Stomach (tissue), 4 donors: ENCODE measurements around the gene ZFP36.

Experiments used
- POLR2AphosphoS5 ChIP-seq, 3 donors: sonication (generic); formaldehyde crosslinking; IDR thresholded peaks; one replicate each; pipeline ENCODE4 v1.6.1; 2016; ENCODE audit warnings: antibody characterized with exemption in 3 of 3
- TF ChIP-seq, protein P1 (sequence below), 7 experiments: fragments of 450-650 bp in 4 of 7; fragments of 200-600 bp in 3 of 7; sonication (generic) in 3 of 7; IDR thresholded peaks; one replicate each; pipeline ENCODE4 v1.5.1; 2016 to 2019; ENCODE audit warnings: antibody characterized with exemption in 7 of 7, control low read depth in 2 of 7, mild to moderate bottlenecking in 1 of 7

DNA sequence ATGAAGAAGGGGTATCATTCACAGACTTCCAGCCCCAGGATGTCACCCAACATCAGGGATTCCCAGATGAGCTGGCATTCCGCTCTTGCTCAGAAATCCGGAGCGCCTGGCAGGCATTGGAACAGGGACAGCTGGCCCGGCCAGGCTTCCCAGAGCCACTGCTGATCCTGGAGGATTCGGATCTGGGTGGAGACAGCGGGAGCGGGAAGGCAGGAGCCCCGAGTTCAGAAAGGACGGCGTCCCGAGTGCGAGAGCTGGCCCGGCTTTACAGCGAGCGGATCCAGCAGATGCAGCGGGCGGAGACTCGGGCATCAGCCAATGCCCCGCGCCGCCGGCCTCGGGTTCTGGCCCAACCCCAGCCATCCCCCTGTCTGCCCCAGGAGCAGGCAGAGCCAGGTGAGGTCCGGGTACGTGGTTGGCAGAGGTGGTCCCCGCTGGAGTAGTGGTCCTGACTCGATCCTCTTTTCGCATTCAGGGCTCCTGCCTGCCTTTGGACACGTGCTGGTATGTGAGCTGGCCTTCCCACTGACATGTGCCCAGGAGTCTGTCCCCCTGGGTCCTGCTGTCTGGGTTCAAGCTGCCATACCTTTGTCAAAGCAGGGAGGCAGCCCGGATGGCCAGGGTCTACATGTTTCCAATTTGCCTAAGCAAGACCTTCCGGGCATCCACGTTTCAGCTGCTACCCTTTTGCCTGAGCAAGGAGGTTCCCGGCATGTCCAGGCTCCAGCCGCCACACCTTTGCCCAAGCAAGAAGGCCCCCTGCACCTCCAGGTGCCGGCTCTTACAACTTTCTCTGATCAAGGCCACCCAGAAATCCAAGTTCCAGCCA is 16.8 kb downstream of the ZFP36 start:
- TF ChIP-seq, protein P1, sequence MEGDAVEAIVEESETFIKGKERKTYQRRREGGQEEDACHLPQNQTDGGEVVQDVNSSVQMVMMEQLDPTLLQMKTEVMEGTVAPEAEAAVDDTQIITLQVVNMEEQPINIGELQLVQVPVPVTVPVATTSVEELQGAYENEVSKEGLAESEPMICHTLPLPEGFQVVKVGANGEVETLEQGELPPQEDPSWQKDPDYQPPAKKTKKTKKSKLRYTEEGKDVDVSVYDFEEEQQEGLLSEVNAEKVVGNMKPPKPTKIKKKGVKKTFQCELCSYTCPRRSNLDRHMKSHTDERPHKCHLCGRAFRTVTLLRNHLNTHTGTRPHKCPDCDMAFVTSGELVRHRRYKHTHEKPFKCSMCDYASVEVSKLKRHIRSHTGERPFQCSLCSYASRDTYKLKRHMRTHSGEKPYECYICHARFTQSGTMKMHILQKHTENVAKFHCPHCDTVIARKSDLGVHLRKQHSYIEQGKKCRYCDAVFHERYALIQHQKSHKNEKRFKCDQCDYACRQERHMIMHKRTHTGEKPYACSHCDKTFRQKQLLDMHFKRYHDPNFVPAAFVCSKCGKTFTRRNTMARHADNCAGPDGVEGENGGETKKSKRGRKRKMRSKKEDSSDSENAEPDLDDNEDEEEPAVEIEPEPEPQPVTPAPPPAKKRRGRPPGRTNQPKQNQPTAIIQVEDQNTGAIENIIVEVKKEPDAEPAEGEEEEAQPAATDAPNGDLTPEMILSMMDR (IDR thresholded peaks at IDR 0.05) = no peak
- no peak for TF ChIP-seq POLR2AphosphoS5 (IDR thresholded peaks at IDR 0.05)
